Kidney epithelial cell (primary cell): ENCODE measurements around the gene OOSP4A. TPM values are rescaled to one million over a fixed set of nuclear protein-coding genes. Genes with fewer than 3 reads are reported as not detected.
A peak's percentile ranks its signal among the peaks of the same experiment; 100 is the strongest.

Experiments
- DNase-seq: peaks from one replicate; pipeline ENCODE4 v3.0.0-alpha.2; 2010; ENCODE audit warnings: low read depth
- H3K27me3 ChIP-seq: 2 replicates; pipeline ENCODE4 v1.6.0; 2011; ENCODE audit warnings: low read length; ENCODE audit not compliant: control insufficient read depth, insufficient read depth
- H3K36me3 ChIP-seq: 2 replicates; pipeline ENCODE4 v1.5.1; 2011; ENCODE audit warnings: low read length; ENCODE audit not compliant: control insufficient read depth, insufficient read depth
- H3K4me3 ChIP-seq: 2 replicates; pipeline ENCODE4 v1.5.1; 2011; ENCODE audit warnings: low read depth, mild to moderate bottlenecking, control low read depth, low read length
- CTCF ChIP-seq: IDR thresholded peaks from 2 replicates; pipeline ENCODE4 v1.5.1; 2011; ENCODE audit warnings: mild to moderate bottlenecking, moderate library complexity, low read length, control low read depth, inconsistent platforms; ENCODE audit not compliant: insufficient read depth, poor library complexity, severe bottlenecking
- total RNA-seq: library from RNA; depleted of rRNA; stranded (reverse); fragments of >200 nt; gene quantifications from 2 replicates; pipeline ENCODE4 v1.2.3, GENCODE V29; 2015

Gene OOSP4A
- not detected in 2 replicates for total RNA-seq

- Histone ChIP-seq H3K27me3 (no peaks in the 10 kb centered on the region), H3K36me3 (no peaks in the 10 kb centered on the region), H3K4me3 (no peak within 1 kb of the TSS)
- no peak for TF ChIP-seq CTCF
- DNase-seq = no peak
These were observed at the start of gene OOSP4A for GRCh38 chr11:59963733-59964132. TSS of gene OOSP4A (plus strand) at chr11:59964033. CDS start at chr11:59964033, 0 bp downstream.

GRCh38 chr11:59918480-59918879 lies 45.4 kb upstream of the OOSP4A start:
- Histone ChIP-seq H3K36me3 (no peaks in the 10 kb centered on the region), H3K4me3 (no peak overlapping the region), H3K27me3 (no peaks in the 10 kb centered on the region)
- no peak for TF ChIP-seq CTCF
- no peak for DNase-seq

- no peaks in the 10 kb centered on the region for H3K27me3 ChIP-seq
- TF ChIP-seq CTCF = peak; percentile 50
- no peak for DNase-seq
- H3K4me3 ChIP-seq = no peak overlapping the region
- H3K36me3 ChIP-seq = no peaks in the 10 kb centered on the region
These were observed 44.7 kb upstream of the OOSP4A start for GRCh38 chr11:59918987-59919589.

GRCh38 chr11:59923813-59924212 lies 40.0 kb upstream of the OOSP4A start:
- TF ChIP-seq CTCF = no peak
- no peak for DNase-seq
- Histone ChIP-seq H3K4me3 (no peak overlapping the region), H3K36me3 (no peaks in the 10 kb centered on the region), H3K27me3 (no peaks in the 10 kb centered on the region)

GRCh38 chr11:59931688-59932087 lies 32.1 kb upstream of the OOSP4A start:
- TF ChIP-seq CTCF = no peak
- no peaks in the 10 kb centered on the region for H3K27me3 ChIP-seq
- DNase-seq = no peak
- no peak overlapping the region for H3K4me3 ChIP-seq
- H3K36me3 ChIP-seq = no peaks in the 10 kb centered on the region

- H3K27me3 ChIP-seq = no peaks in the 10 kb centered on the region
- TF ChIP-seq CTCF = no peak
- no peaks in the 10 kb centered on the region for H3K36me3 ChIP-seq
- no peak for DNase-seq
- H3K4me3 ChIP-seq = no peak within 1 kb of the TSS
These were observed 25.7 kb upstream of the OOSP4A start, which contains the start of gene OOSP1 for GRCh38 chr11:59938132-59938531. TSS of gene OOSP1 (plus strand) at chr11:59938432. CDS start at chr11:59938455, 23 bp downstream.
